Heart left ventricle (tissue), 16 donors: ENCODE data around the gene POLR1D. TPM values are rescaled to one million over a fixed set of nuclear protein-coding genes. Genes with fewer than 3 reads are reported as not detected.

Experiments used
- ATAC-seq, 4 donors: fragments of 200-7000 bp; cut with Tn5 transposase; one replicate each; pipeline ENCODE4 v1.9.1; 2020 to 2022; ENCODE audit warnings: moderate library complexity in 4 of 4, mild to moderate bottlenecking in 3 of 4, moderate number of reproducible peaks in 1 of 4
- DNase-seq, 5 donors: peaks; one replicate each; pipeline ENCODE4 v3.0.0-alpha.2; 2020
- H3K27ac ChIP-seq, 12 donors: fragments of 200-600 bp; sonication (generic) in 4 of 12; one replicate each; pipeline versions ENCODE4 v1.5.0 to v1.8.0; 2016 to 2022; ENCODE audit warnings: mild to moderate bottlenecking in 2 of 12
- H3K27me3 ChIP-seq, 9 donors: fragments of 200-600 bp; sonication (generic) in 2 of 9; one replicate each; pipeline versions ENCODE4 v1.5.1 to v1.8.0; 2016 to 2022; ENCODE audit warnings: mild to moderate bottlenecking in 3 of 9
- H3K36me3 ChIP-seq, 9 donors: fragments of 200-600 bp; sonication (generic) in 2 of 9; one replicate each; pipeline versions ENCODE4 v1.5.0 to v1.8.0; 2018 to 2022; ENCODE audit warnings: mild to moderate bottlenecking in 2 of 9
- H3K4me1 ChIP-seq, 12 donors: fragments of 200-600 bp; sonication (generic) in 4 of 12; one replicate each; pipeline versions ENCODE4 v1.5.0 to v1.8.0; 2016 to 2022; ENCODE audit warnings: mild to moderate bottlenecking in 3 of 12
- H3K4me3 ChIP-seq, 12 donors: fragments of 200-600 bp; sonication (generic) in 4 of 12; one replicate each; pipeline versions ENCODE4 v1.5.0 to v1.8.0; 2017 to 2022; ENCODE audit warnings: mild to moderate bottlenecking in 9 of 12, moderate library complexity in 4 of 12
- H3K9me3 ChIP-seq, 12 donors: fragments of 200-600 bp; sonication (generic) in 4 of 12; one replicate each; pipeline versions ENCODE4 v1.5.0 to v1.8.0; 2016 to 2022; ENCODE audit warnings: mild to moderate bottlenecking in 1 of 12
- CTCF ChIP-seq, 12 donors: fragments of 200-600 bp; sonication (generic) in 4 of 12; IDR thresholded peaks; one replicate each; pipeline versions ENCODE4 v1.5.0 to v1.8.0; 2018 to 2022; ENCODE audit warnings: antibody characterized with exemption in 12 of 12, mild to moderate bottlenecking in 5 of 12
- POLR2A ChIP-seq, 2 donors: fragments of 450-650 bp; IDR thresholded peaks; one replicate each; pipeline ENCODE4 v1.6.1; 2017; ENCODE audit warnings: antibody characterized with exemption in 2 of 2, mild to moderate bottlenecking in 2 of 2, moderate library complexity in 2 of 2
- WGBS, 4 donors: extraction: QIAGEN DNeasy Blood & Tissue Kit in 2 of 4; methylation state at CpG; one replicate each; pipeline versions ENCODE4 v1.1.5 to v1.1.7; 2013 to 2018; 5-methylcytosine and 5-hydroxymethylcytosine counted together
- intact Hi-C, 10 donors: fragments of 100-400 bp; cut with DNase I; formaldehyde crosslinking; loops; one replicate each; pipeline versions ENCODE4 v1.11.1 to v1.14.2; 2022
- polyA plus RNA-seq, 2 donors: library from polyadenylated mRNA; stranded (reverse); fragments of 200-250 nt; gene quantifications; one replicate each; pipeline ENCODE4 v1.2.3, GENCODE V29; 2013
- total RNA-seq, 9 donors: library from RNA; depleted of rRNA in 2 of 9; stranded (reverse); fragments of >200 nt in 2 of 9; fragmentation: NEBNext Ultra II Directional in 3 of 9; extraction: Animal tissue kit (Norgen Biotek cat#: 25700) in 3 of 9; gene quantifications; one replicate each; pipeline versions ENCODE4 v1.1.0 to v1.2.4, GENCODE V29; 2016 to 2023
- donor health status: ischemic (EF 13 %, LVEDD 7.1; RV severe dilation, severe dysfunction).
- donor health status: healthy with polysubstance abuse.
- donor health status: DM: no; HTN: yes; CAD: no.
- donor health status: DM: no; HTN: no; CAD: no.
- donor health status: ischemic (EF 25% LVEDD 6.9; RV normal size, moderate dysfunction).
- donor health status: ischemic (EF 25% LVEDD 5.7; RV mildly dilated, moderate dysfunction).
- donor health status: healthy.
- donor health status: DM: yes; HTN: yes; CAD: no.
- donor health status: ischemic (EF 35%, LVEDD 5.7; RV mildly dilated, moderate dysfunction).
- donor health status: nonischemic (EF 11% LVEDD 7.7; RV severe dilation, severe dysfunction).
- donor health status: DM: yes; HTN: yes; CAD: no.
- donor health status: PGD.
- donor health status: ischemic (EF 29% LVEDD 5.4; RV normal size, mild dysfunction).
- donor health status: nonischemic (EF 23%, LVEDD 6.1; RV moderate dilation, normal function).

Gene POLR1D
- total and polyA plus RNA-seq, 11 donors: 68.4 to 152 (median 87.4) TPM

- intact Hi-C loops: loop anchor here in 5 of 10 donors (5.0 to 10.0 kb wide), 5 partner anchors 117 to 281 kb away; no protein-coding TSS in a partner anchor
Observed at GRCh38 chr13:27665761-27666160, 44.1 kb downstream of the POLR1D start.

GRCh38 chr13:27666951-27667350 lies 45.3 kb downstream of the POLR1D start:
- intact Hi-C loops: loop anchor here in 5 of 10 donors (5.0 to 10.0 kb wide), 5 partner anchors 115 to 282 kb away; no protein-coding TSS in a partner anchor
- no peak for TF ChIP-seq CTCF (IDR thresholded peaks at IDR 0.05)
- no peak for TF ChIP-seq POLR2A (IDR thresholded peaks at IDR 0.05)
- H3K27ac ChIP-seq: no peak overlapping the region
- peaks cover 0 to 20% (median 8%) of the 10 kb centered on the region in 9 donors for H3K36me3 ChIP-seq
- 67 to 88% (median 78%) methylated on average over 3 of the region's 3 CpGs for WGBS, 4 donors
- peaks cover 0 to 31% (median 6%) of the 10 kb centered on the region in 12 donors for H3K4me1 ChIP-seq
- ATAC-seq: no peak
- no peak overlapping the region for H3K4me3 ChIP-seq
- DNase-seq: no peak
- peaks cover 0 to 6% (median 0%) of the 10 kb centered on the region in 12 donors for H3K9me3 ChIP-seq
- no peaks in the 10 kb centered on the region for H3K27me3 ChIP-seq

More at GRCh38 chr13:27665761-27666160, 44.1 kb downstream of the POLR1D start:
- 90 to 96% (median 96%) methylated on average over 19 of the region's 19 CpGs for WGBS, 4 donors
- no peaks in the 10 kb centered on the region for H3K9me3 ChIP-seq
- ATAC-seq (no peak), DNase-seq (peak in 1 of 5 donors; percentile 54)
- H3K27ac ChIP-seq: no peak overlapping the region
- H3K27me3 ChIP-seq: no peaks in the 10 kb centered on the region
- peaks cover 0 to 20% (median 8%) of the 10 kb centered on the region in 9 donors for H3K36me3 ChIP-seq
- peaks cover 0 to 31% (median 6%) of the 10 kb centered on the region in 12 donors for H3K4me1 ChIP-seq
- TF ChIP-seq POLR2A (IDR thresholded peaks at IDR 0.05) (no peak), CTCF (IDR thresholded peaks at IDR 0.05) (no peak)
- no peak overlapping the region for H3K4me3 ChIP-seq

GRCh38 chr13:27667946-27668345 lies 46.3 kb downstream of the POLR1D start:
- intact Hi-C loops: loop anchor here in 5 of 10 donors (5.0 to 10.0 kb wide), 5 partner anchors 114 to 283 kb away; no protein-coding TSS in a partner anchor
- TF ChIP-seq CTCF (IDR thresholded peaks at IDR 0.05) (no peak), POLR2A (IDR thresholded peaks at IDR 0.05) (no peak)
- ATAC-seq: peak; percentile 75 to 89 (median 88)
- peak in 4 of 5 donors; percentile 22 to 54 (median 33) for DNase-seq
- WGBS, 4 donors: 16 to 39% (median 32%) methylated on average over 2 of the region's 2 CpGs
- no peak overlapping the region for H3K4me3 ChIP-seq
- peaks cover 0 to 24% (median 3%) of the 10 kb centered on the region in 12 donors for H3K4me1 ChIP-seq
- H3K27me3 ChIP-seq: no peaks in the 10 kb centered on the region
- peak overlapping the region in 8 of 12 donors; percentile 11 to 59 (median 37) for H3K27ac ChIP-seq
- H3K9me3 ChIP-seq: peaks cover 0 to 12% (median 0%) of the 10 kb centered on the region in 12 donors
- peaks cover 0 to 20% (median 8%) of the 10 kb centered on the region in 9 donors for H3K36me3 ChIP-seq

- intact Hi-C loops: no loop called here
- Histone ChIP-seq H3K36me3 (peaks cover 0 to 16% (median 5%) of the 10 kb centered on the region in 9 donors), H3K9me3 (peaks cover 0 to 12% (median 0%) of the 10 kb centered on the region in 12 donors), H3K4me3 (no peak overlapping the region), H3K27me3 (no peaks in the 10 kb centered on the region), H3K27ac (no peak overlapping the region), H3K4me1 (peaks cover 0 to 13% (median 0%) of the 10 kb centered on the region in 12 donors)
- DNase-seq (no peak), ATAC-seq (no peak)
- no peak for TF ChIP-seq POLR2A (IDR thresholded peaks at IDR 0.05)
- no peak for TF ChIP-seq CTCF (IDR thresholded peaks at IDR 0.05)
- WGBS, 4 donors: 14 to 59% (median 44%) methylated on average over 1 of the region's 1 CpG
Observed at GRCh38 chr13:27670861-27671260, 49.2 kb downstream of the POLR1D start.
